DOHH2 (cell line): ENCODE results near the gene VWA5B1.

Experiments
- H3F3A ChIP-seq: fragments of 200-600 bp; sonication (generic), shearing (Covaris generic); 2 replicates; pipeline ENCODE4 v1.6.0; 2016; ENCODE audit warnings: antibody characterized with exemption, mild to moderate bottlenecking; ENCODE audit not compliant: control insufficient read depth, insufficient read depth
- H3K27ac ChIP-seq: fragments of 200-600 bp; sonication (generic); 2 replicates; pipeline ENCODE4 v1.5.1; 2014; ENCODE audit warnings: low read depth, mild to moderate bottlenecking, low read length, moderate library complexity
- H3K27me3 ChIP-seq: fragments of 200-600 bp; sonication (generic); 2 replicates; pipeline ENCODE4 v1.6.1; 2014; ENCODE audit warnings: mild to moderate bottlenecking, low read length, mixed read lengths; ENCODE audit not compliant: control insufficient read depth
- H3K36me3 ChIP-seq: fragments of 200-600 bp; sonication (generic); 2 replicates; pipeline ENCODE4 v1.6.1; 2014; ENCODE audit warnings: mild to moderate bottlenecking, low read length, moderate library complexity, mixed read lengths; ENCODE audit not compliant: control insufficient read depth
- H3K4me1 ChIP-seq: fragments of 200-600 bp; sonication (generic); 2 replicates; pipeline ENCODE4 v1.6.1; 2014; ENCODE audit warnings: mild to moderate bottlenecking, low read length, mixed read lengths; ENCODE audit not compliant: control insufficient read depth
- H3K4me2 ChIP-seq: fragments of 200-600 bp; sonication (generic); 2 replicates; pipeline ENCODE4 v1.6.0; 2014; ENCODE audit warnings: mild to moderate bottlenecking, low read length, moderate library complexity
- H3K4me3 ChIP-seq: fragments of 200-600 bp; sonication (generic); 2 replicates; pipeline ENCODE4 v1.5.1; 2014; ENCODE audit warnings: mild to moderate bottlenecking, low read length, mixed read lengths
- H3K79me2 ChIP-seq: fragments of 200-600 bp; sonication (generic); 2 replicates; pipeline ENCODE4 v1.6.1; 2014; ENCODE audit warnings: mild to moderate bottlenecking, low read length, mixed read lengths; ENCODE audit not compliant: control insufficient read depth
- H3K9me2 ChIP-seq: fragments of 200-600 bp; sonication (generic); replicated peaks from 2 replicates; pipeline ENCODE4 v1.6.1; 2014; ENCODE audit warnings: mild to moderate bottlenecking, low read length, mixed read lengths; ENCODE audit not compliant: control insufficient read depth
- H3K9me3 ChIP-seq: fragments of 200-600 bp; sonication (generic); 2 replicates; pipeline ENCODE4 v1.6.1; 2014; ENCODE audit warnings: antibody characterized with exemption, low read length, mixed read lengths; ENCODE audit not compliant: control insufficient read depth, insufficient read depth
- H4K20me1 ChIP-seq: fragments of 200-600 bp; sonication (generic); 2 replicates; pipeline ENCODE4 v1.6.0; 2014; ENCODE audit warnings: low read depth, mild to moderate bottlenecking, antibody characterized with exemption, low read length, moderate library complexity; ENCODE audit not compliant: control insufficient read depth, insufficient read depth
- EZH2phosphoT487 ChIP-seq: fragments of 200-600 bp; sonication (generic); IDR thresholded peaks from 2 replicates; pipeline ENCODE4 v1.6.1; 2017; ENCODE audit warnings: borderline replicate concordance, mild to moderate bottlenecking, antibody characterized with exemption, low read length, moderate library complexity, mixed read lengths
- TF ChIP-seq, protein P1 (sequence below): fragments of 200-600 bp; sonication (generic); IDR thresholded peaks from one replicate; pipeline ENCODE4 v1.5.1; 2014; ENCODE audit warnings: antibody characterized with exemption, mild to moderate bottlenecking, low read depth, low read length; ENCODE audit not compliant: poor library complexity, severe bottlenecking

The VWA5B1 gene

DNA sequence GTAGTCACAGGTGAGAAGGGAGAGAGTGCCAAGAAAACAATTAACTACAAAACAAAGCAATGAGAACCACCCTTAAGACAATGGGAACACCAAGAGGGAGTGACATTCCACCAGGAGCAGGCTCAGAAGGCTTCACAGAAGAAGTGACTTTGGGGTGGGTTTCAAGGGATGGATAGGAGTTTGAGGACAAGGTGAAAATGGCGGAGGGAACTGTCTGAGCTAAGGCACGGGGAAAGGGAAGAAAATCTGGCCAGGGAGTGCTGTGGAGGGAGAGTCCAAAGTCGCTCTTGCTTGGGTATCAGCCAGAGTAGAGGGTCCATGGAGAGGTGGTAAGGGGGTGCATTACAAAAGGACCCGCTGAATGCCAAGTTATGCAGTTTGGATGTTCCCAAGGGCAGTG, 108.1 kb downstream of the VWA5B1 start:
- no peaks in the 10 kb centered on the region for H3K9me2 ChIP-seq
- H3K27me3 ChIP-seq = peaks cover 21% of the 10 kb centered on the region
- H3F3A ChIP-seq = no peaks in the 10 kb centered on the region
- TF ChIP-seq, protein P1, sequence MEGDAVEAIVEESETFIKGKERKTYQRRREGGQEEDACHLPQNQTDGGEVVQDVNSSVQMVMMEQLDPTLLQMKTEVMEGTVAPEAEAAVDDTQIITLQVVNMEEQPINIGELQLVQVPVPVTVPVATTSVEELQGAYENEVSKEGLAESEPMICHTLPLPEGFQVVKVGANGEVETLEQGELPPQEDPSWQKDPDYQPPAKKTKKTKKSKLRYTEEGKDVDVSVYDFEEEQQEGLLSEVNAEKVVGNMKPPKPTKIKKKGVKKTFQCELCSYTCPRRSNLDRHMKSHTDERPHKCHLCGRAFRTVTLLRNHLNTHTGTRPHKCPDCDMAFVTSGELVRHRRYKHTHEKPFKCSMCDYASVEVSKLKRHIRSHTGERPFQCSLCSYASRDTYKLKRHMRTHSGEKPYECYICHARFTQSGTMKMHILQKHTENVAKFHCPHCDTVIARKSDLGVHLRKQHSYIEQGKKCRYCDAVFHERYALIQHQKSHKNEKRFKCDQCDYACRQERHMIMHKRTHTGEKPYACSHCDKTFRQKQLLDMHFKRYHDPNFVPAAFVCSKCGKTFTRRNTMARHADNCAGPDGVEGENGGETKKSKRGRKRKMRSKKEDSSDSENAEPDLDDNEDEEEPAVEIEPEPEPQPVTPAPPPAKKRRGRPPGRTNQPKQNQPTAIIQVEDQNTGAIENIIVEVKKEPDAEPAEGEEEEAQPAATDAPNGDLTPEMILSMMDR = no peak
- H3K9me3 ChIP-seq = peaks cover 7% of the 10 kb centered on the region; the same call in 1 of the 2 replicates
- no peak overlapping the region for H3K4me3 ChIP-seq
- no peaks in the 10 kb centered on the region for H4K20me1 ChIP-seq
- no peaks in the 10 kb centered on the region for H3K4me1 ChIP-seq
- no peak overlapping the region for H3K27ac ChIP-seq
- no peaks in the 10 kb centered on the region for H3K36me3 ChIP-seq
- no peak overlapping the region for H3K4me2 ChIP-seq
- H3K79me2 ChIP-seq = no peaks in the 10 kb centered on the region

- H3K4me3 ChIP-seq = no peak overlapping the region
- no peaks in the 10 kb centered on the region for H4K20me1 ChIP-seq
These were observed 108.5 kb downstream of the VWA5B1 start for GRCh38 chr1:20399196-20399595.

DNA sequence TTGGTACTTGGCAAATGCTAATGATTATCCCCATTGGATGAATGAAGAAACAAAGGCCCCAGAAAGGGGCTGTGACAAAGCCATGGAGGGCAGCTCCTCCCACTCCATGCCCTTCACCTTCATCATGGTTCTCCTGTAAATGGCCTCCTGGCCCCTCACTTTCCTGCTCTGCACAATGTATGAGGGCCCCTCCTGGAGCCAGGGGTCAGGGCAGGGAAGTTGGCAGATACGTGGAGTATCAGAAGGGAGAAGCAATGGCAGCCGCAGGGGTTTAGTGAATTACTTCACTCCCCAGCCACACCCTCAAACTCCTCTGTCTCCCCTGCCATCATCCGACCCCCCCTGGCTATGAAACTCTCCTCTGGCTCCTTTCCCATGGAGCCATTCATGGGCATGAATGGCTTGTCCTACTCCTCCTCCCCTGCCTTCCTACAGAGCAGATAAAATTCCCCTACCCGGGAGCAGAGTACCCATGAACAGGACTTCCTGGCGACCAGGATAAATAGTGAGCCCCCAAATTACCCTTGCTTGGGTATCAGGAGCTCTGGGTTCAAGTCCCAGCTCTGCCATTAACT, 109.0 kb downstream of the VWA5B1 start:
- H3K36me3 ChIP-seq = no peaks in the 10 kb centered on the region
- peaks cover 4% of the 10 kb centered on the region; the same call in 1 of the 2 replicates for H3K9me3 ChIP-seq
- no peak overlapping the region for H3K4me2 ChIP-seq
- H3K4me1 ChIP-seq = peaks cover 6% of the 10 kb centered on the region; the same call in 1 of the 2 replicates
- H3K79me2 ChIP-seq = no peaks in the 10 kb centered on the region
- peaks cover 26% of the 10 kb centered on the region for H3K27me3 ChIP-seq
- no peak overlapping the region for H3K4me3 ChIP-seq
- no peaks in the 10 kb centered on the region for H3K9me2 ChIP-seq
- no peaks in the 10 kb centered on the region for H4K20me1 ChIP-seq
- TF ChIP-seq EZH2phosphoT487 = no peak
- TF ChIP-seq, protein P1 = no peak
- H3F3A ChIP-seq = no peaks in the 10 kb centered on the region
- H3K27ac ChIP-seq = no peak overlapping the region

More at GRCh38 chr1:20399196-20399595, 108.5 kb downstream of the VWA5B1 start:
- peaks cover 4% of the 10 kb centered on the region; the same call in 1 of the 2 replicates for H3K9me3 ChIP-seq
- peaks cover 1% of the 10 kb centered on the region; the same call in 1 of the 2 replicates for H3K4me1 ChIP-seq
- H3K36me3 ChIP-seq = no peaks in the 10 kb centered on the region
- H3F3A ChIP-seq = no peaks in the 10 kb centered on the region
- H3K27ac ChIP-seq = no peak overlapping the region
- no peak overlapping the region for H3K4me2 ChIP-seq
- TF ChIP-seq EZH2phosphoT487 = no peak
- TF ChIP-seq, protein P1 = no peak
- no peaks in the 10 kb centered on the region for H3K9me2 ChIP-seq
- no peaks in the 10 kb centered on the region for H3K79me2 ChIP-seq
- H3K27me3 ChIP-seq = peaks cover 23% of the 10 kb centered on the region
